Spleen (tissue), 11 donors: ENCODE data around the gene SGK2. TPM values are rescaled to one million over a fixed set of nuclear protein-coding genes. Genes with fewer than 3 reads are reported as not detected.

Source experiments
- DNase-seq: peaks from one replicate; pipeline ENCODE4 v3.0.0-alpha.2; 2020
- H3K27ac ChIP-seq, 8 donors: fragments of 200-600 bp; sonication (generic) in 7 of 8; 1 replicate in 4 of 8; 2 replicates in 4 of 8; pipeline versions ENCODE4 v1.5.0 to v1.8.0; 2016 to 2021; ENCODE audit warnings: inconsistent platforms in 4 of 8, mild to moderate bottlenecking in 4 of 8, moderate library complexity in 1 of 8
- H3K27me3 ChIP-seq, 7 donors: fragments of 200-600 bp; sonication (generic) in 6 of 7; replicated peaks in 1 of 7; 1 replicate in 4 of 7; 2 replicates in 3 of 7; pipeline versions ENCODE4 v1.5.0 to v1.8.0; 2016 to 2021; ENCODE audit warnings: inconsistent platforms in 3 of 7, mild to moderate bottlenecking in 1 of 7
- H3K36me3 ChIP-seq, 6 donors: fragments of 200-600 bp; sonication (generic) in 5 of 6; 1 replicate in 4 of 6; 2 replicates in 2 of 6; pipeline versions ENCODE4 v1.5.0 to v1.8.0; 2016 to 2021; ENCODE audit warnings: inconsistent platforms in 2 of 6
- H3K4me1 ChIP-seq, 6 donors: fragments of 200-600 bp; sonication (generic) in 5 of 6; 1 replicate in 3 of 6; 2 replicates in 3 of 6; pipeline versions ENCODE4 v1.5.0 to v1.8.0; 2016 to 2021; ENCODE audit warnings: inconsistent platforms in 3 of 6
- H3K4me3 ChIP-seq, 8 donors: fragments of 200-600 bp; sonication (generic) in 7 of 8; 1 replicate in 4 of 8; 2 replicates in 4 of 8; pipeline versions ENCODE4 v1.5.0 to v1.8.0; 2016 to 2021; ENCODE audit warnings: inconsistent platforms in 4 of 8, mild to moderate bottlenecking in 4 of 8, moderate library complexity in 2 of 8
- H3K9me3 ChIP-seq, 8 donors: fragments of 200-600 bp; sonication (generic) in 7 of 8; 1 replicate in 4 of 8; 2 replicates in 4 of 8; pipeline versions ENCODE4 v1.5.0 to v1.8.0; 2016 to 2021; ENCODE audit warnings: inconsistent platforms in 4 of 8
- CTCF ChIP-seq, 11 experiments: fragments of 200-600 bp in 7 of 11; fragments of 450-650 bp in 4 of 11; sonication (generic) in 4 of 11; IDR thresholded peaks in 8 of 11; conservative IDR thresholded peaks in 3 of 11; 1 replicate in 7 of 11; 2 replicates in 4 of 11; pipeline versions ENCODE4 v1.4.0 to v1.8.0; 2016 to 2021; ENCODE audit warnings: antibody characterized with exemption in 11 of 11, inconsistent platforms in 4 of 11, mild to moderate bottlenecking in 1 of 11
- POLR2A ChIP-seq, 3 donors: fragments of 450-650 bp; IDR thresholded peaks; one replicate each; pipeline ENCODE4 v1.5.1; 2017; ENCODE audit warnings: antibody characterized with exemption in 3 of 3, mild to moderate bottlenecking in 1 of 3
- POLR2AphosphoS5 ChIP-seq, 3 donors: sonication (generic); formaldehyde crosslinking; IDR thresholded peaks; one replicate each; pipeline ENCODE4 v1.5.1; 2017; ENCODE audit warnings: antibody characterized with exemption in 3 of 3
- WGBS, 5 donors: extraction: QIAGEN DNeasy Blood & Tissue Kit in 3 of 5; methylation state at CpG; one replicate each; pipeline versions ENCODE4 v1.1.5 to v1.1.7; 2013 to 2018; 5-methylcytosine and 5-hydroxymethylcytosine counted together
- intact Hi-C: fragments of 100-400 bp; cut with DNase I; formaldehyde crosslinking; loops from one replicate; pipeline ENCODE4 v1.15.0; 2023; ENCODE audit warnings: low total_unique reads
- polyA plus RNA-seq, 3 donors: library from polyadenylated mRNA; stranded (reverse); fragments of 200-250 nt; gene quantifications; one replicate each; pipeline ENCODE4 v1.2.1, GENCODE V29; 2013
- total RNA-seq, 7 donors: library from RNA; depleted of rRNA in 3 of 7; stranded (reverse); fragments of >200 nt in 3 of 7; fragmentation: NEBNext Ultra II Directional in 4 of 7; extraction: Animal tissue kit (Norgen Biotek cat#: 25700) in 4 of 7; gene quantifications; one replicate each; pipeline versions ENCODE4 v1.1.0 to v1.2.1, GENCODE V29; 2016 to 2021
- donor health status: healthy with polysubstance abuse.
- donor health status: DM: no; HTN: no; CAD: no; lungs with moderate emphysema.
- donor health status: DM: no; HTN: no; CAD: no.
- donor health status: Bipolar disorder and iron deficiency.
- donor health status: healthy.
- donor health status: DM: no; HTN: no; CAD: no.
- donor health status: DM: yes; HTN: yes; CAD: no.

The SGK2 gene
- total and polyA plus RNA-seq, 10 donors, result 0.50 to 3.1 (median 0.99) TPM

GRCh38 chr20:43570496-43570895, 11.7 kb downstream of the SGK2 start:
- H3K9me3 ChIP-seq, result no peaks in the 10 kb centered on the region
- WGBS, 5 donors, result 89 to 95% (median 94%) methylated on average over 8 to 10 of the region's 10 CpGs
- no peaks in the 10 kb centered on the region for H3K4me1 ChIP-seq
- H3K36me3 ChIP-seq, result no peaks in the 10 kb centered on the region
- TF ChIP-seq POLR2A (IDR thresholded peaks at IDR 0.05), result no peak
- TF ChIP-seq CTCF (IDR thresholded peaks at IDR 0.05 in 8 of 11, conservative IDR thresholded peaks at IDR 0.05 in 3 of 11), result no peak
- TF ChIP-seq POLR2AphosphoS5 (IDR thresholded peaks at IDR 0.05), result no peak
- intact Hi-C loops, result no loop called here
- H3K27me3 ChIP-seq, result no peaks in the 10 kb centered on the region
- no peak overlapping the region for H3K4me3 ChIP-seq
- DNase-seq, result peak; percentile 51
- no peak overlapping the region for H3K27ac ChIP-seq

GRCh38 chr20:43571310-43571709, 12.5 kb downstream of the SGK2 start:
- Histone ChIP-seq H3K27me3 (no peaks in the 10 kb centered on the region), H3K9me3 (no peaks in the 10 kb centered on the region), H3K4me1 (no peaks in the 10 kb centered on the region), H3K4me3 (no peak overlapping the region), H3K27ac (no peak overlapping the region), H3K36me3 (no peaks in the 10 kb centered on the region)
- intact Hi-C loops, result no loop called here
- DNase-seq, result peak; percentile 15
- 89 to 95% (median 90%) methylated on average over 3 of the region's 3 CpGs for WGBS, 5 donors
- TF ChIP-seq POLR2AphosphoS5 (IDR thresholded peaks at IDR 0.05) (no peak), CTCF (IDR thresholded peaks at IDR 0.05 in 8 of 11, conservative IDR thresholded peaks at IDR 0.05 in 3 of 11) (no peak), POLR2A (IDR thresholded peaks at IDR 0.05) (no peak)

DNA sequence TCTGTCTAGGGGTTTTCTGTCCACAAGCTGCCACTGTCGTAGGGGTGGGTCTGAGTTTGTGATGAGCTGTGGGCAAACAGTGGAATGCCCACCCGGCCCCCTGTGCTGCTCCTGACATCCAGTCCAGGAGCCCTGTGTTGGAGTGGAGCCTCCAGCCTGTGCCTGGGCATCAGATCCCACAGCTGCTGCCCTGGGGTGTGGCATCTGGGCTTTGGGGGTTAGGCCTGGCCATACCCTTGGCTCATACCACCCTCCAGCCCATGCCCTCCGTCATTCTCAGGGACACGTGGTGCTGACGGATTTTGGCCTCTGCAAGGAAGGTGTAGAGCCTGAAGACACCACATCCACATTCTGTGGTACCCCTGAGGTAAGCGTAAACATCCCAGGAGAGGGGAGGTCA, 12.9 kb downstream of the SGK2 start:
- H3K36me3 ChIP-seq, result no peaks in the 10 kb centered on the region
- TF ChIP-seq CTCF (IDR thresholded peaks at IDR 0.05 in 8 of 11, conservative IDR thresholded peaks at IDR 0.05 in 3 of 11), result no peak
- no peak for TF ChIP-seq POLR2AphosphoS5 (IDR thresholded peaks at IDR 0.05)
- TF ChIP-seq POLR2A (IDR thresholded peaks at IDR 0.05), result no peak
- no peak overlapping the region for H3K27ac ChIP-seq
- no peak overlapping the region for H3K4me3 ChIP-seq
- WGBS, 5 donors, result 90 to 94% (median 93%) methylated on average over 5 to 6 of the region's 6 CpGs; no CpG with 5 or more reads in 1 of the 5 donors
- H3K9me3 ChIP-seq, result no peaks in the 10 kb centered on the region
- DNase-seq, result peak; percentile 38
- no peaks in the 10 kb centered on the region for H3K4me1 ChIP-seq
- no peaks in the 10 kb centered on the region for H3K27me3 ChIP-seq
- intact Hi-C loops, result no loop called here

DNA sequence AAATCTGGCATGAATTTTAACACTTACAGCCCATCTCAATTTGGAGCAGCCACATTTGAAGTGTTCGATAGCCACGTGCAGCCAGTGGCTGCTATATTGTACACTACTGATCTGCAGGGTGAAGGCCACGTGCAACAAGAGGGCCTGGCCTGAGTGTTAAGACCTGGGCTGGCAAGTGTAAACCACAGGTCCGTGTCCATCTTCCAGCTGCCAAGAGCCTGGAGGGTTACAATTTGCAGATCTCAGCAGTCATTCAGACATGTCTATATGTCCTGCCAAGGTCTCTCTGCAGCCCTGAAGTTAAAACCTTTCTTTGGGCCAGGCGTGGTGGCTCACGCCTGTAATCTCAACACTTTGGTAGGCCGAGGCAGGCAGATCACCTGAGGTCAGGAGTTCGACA, 14.1 kb downstream of the SGK2 start:
- Histone ChIP-seq H3K9me3 (no peaks in the 10 kb centered on the region), H3K4me3 (no peak overlapping the region), H3K4me1 (no peaks in the 10 kb centered on the region), H3K36me3 (no peaks in the 10 kb centered on the region), H3K27ac (no peak overlapping the region), H3K27me3 (no peaks in the 10 kb centered on the region)
- WGBS, 5 donors, result 89 to 98% (median 93%) methylated on average over 7 to 8 of the region's 8 CpGs
- peak; percentile 39 for DNase-seq
- TF ChIP-seq CTCF (IDR thresholded peaks at IDR 0.05 in 8 of 11, conservative IDR thresholded peaks at IDR 0.05 in 3 of 11), result no peak
- no peak for TF ChIP-seq POLR2A (IDR thresholded peaks at IDR 0.05)
- intact Hi-C loops, result no loop called here
